GM10266 (cell line): ENCODE data around the gene IRAG1.
A peak's percentile ranks its signal among the peaks of the same experiment; 100 is the strongest.

Experiments used
- DNase-seq: peaks from one replicate; pipeline ENCODE4 v3.0.0; 2012; ENCODE audit errors: extremely low spot score
- CTCF ChIP-seq: IDR thresholded peaks from 2 replicates; pipeline ENCODE4 v1.5.1; 2012; ENCODE audit warnings: mild to moderate bottlenecking, low read depth; ENCODE audit not compliant: control insufficient read depth, insufficient read depth; ENCODE audit errors: missing control alignments

IRAG1 gene

GRCh38 chr11:10663990-10664389 lies 29.6 kb downstream of the IRAG1 start:
- no peak for DNase-seq
- no peak for TF ChIP-seq CTCF

GRCh38 chr11:10663365-10663764 lies 30.2 kb downstream of the IRAG1 start:
- no peak for TF ChIP-seq CTCF
- DNase-seq = no peak

GRCh38 chr11:10660323-10660722 lies 33.2 kb downstream of the IRAG1 start:
- no peak for TF ChIP-seq CTCF
- DNase-seq = no peak

GRCh38 chr11:10659339-10660216 lies 34.0 kb downstream of the IRAG1 start:
- no peak for TF ChIP-seq CTCF
- DNase-seq = no peak

- DNase-seq = no peak
These were observed 34.8 kb downstream of the IRAG1 start for GRCh38 chr11:10658621-10659338.

GRCh38 chr11:10657308-10658271 lies 36.0 kb downstream of the IRAG1 start:
- TF ChIP-seq CTCF = no peak
- DNase-seq = peak; percentile 64

More at GRCh38 chr11:10658621-10659338, 34.8 kb downstream of the IRAG1 start:
- TF ChIP-seq CTCF = no peak
